Mammary epithelial cell (primary cell): ENCODE measurements around the gene TBC1D3B.

ENCODE experiments used
- EZH2 ChIP-seq: IDR thresholded peaks from 2 replicates; pipeline ENCODE4 v1.6.1; 2012; ENCODE audit warnings: low read length, inconsistent platforms, borderline replicate concordance
- TF ChIP-seq, protein P1 (sequence below), 2 donors: IDR thresholded peaks in 1 of 2; conservative IDR thresholded peaks in 1 of 2; 2 replicates each; pipeline ENCODE4 v1.5.1; 2011 to 2012; ENCODE audit warnings: inconsistent platforms in 2 of 2, low read length in 2 of 2, mild to moderate bottlenecking in 2 of 2, control low read depth in 1 of 2, low read depth in 1 of 2; ENCODE audit not compliant: insufficient read depth in 1 of 2; ENCODE audit errors: extremely low read depth in 1 of 2

DNA sequence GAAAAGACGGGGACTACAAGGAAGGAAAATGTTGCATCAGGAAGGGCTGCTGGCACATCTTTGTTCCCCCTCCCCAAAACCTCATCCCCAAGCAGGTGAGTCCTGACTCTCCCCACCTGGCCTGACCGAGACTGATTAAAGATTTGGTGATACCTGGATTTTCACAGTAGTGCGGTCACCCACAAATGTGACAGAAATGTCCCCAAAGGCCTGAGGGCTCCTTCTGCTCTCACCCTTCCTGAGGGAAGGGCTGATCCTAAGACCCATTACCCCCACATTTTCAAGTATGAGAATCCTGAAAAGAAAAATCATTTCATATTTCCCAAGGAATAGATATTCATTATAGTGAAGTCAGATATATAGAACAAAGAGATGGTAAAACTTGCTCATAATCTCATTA, 28.8 kb downstream of the TBC1D3B start:
- TF ChIP-seq, protein P1, sequence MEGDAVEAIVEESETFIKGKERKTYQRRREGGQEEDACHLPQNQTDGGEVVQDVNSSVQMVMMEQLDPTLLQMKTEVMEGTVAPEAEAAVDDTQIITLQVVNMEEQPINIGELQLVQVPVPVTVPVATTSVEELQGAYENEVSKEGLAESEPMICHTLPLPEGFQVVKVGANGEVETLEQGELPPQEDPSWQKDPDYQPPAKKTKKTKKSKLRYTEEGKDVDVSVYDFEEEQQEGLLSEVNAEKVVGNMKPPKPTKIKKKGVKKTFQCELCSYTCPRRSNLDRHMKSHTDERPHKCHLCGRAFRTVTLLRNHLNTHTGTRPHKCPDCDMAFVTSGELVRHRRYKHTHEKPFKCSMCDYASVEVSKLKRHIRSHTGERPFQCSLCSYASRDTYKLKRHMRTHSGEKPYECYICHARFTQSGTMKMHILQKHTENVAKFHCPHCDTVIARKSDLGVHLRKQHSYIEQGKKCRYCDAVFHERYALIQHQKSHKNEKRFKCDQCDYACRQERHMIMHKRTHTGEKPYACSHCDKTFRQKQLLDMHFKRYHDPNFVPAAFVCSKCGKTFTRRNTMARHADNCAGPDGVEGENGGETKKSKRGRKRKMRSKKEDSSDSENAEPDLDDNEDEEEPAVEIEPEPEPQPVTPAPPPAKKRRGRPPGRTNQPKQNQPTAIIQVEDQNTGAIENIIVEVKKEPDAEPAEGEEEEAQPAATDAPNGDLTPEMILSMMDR (conservative IDR thresholded peaks at IDR 0.05 in 1 of 2, IDR thresholded peaks at IDR 0.05 in 1 of 2; ENCODE audit: extremely low read depth in 1 of 2, insufficient read depth in 1 of 2, low read depth in 1 of 2, low read length in 2 of 2) = no peak
- TF ChIP-seq EZH2 = no peak
